HEK293 (cell line): ENCODE data around the gene SKOR2.

ENCODE experiments used
- CTCF ChIA-PET: fragments of 350-600 bp; formaldehyde crosslinking; extraction: SDS; loops from one replicate; lab custom pipeline; 2021; ENCODE audit warnings: antibody characterized with exemption; lab: Yijun Ruan, JAX
- POLR2A ChIA-PET: fragments of 300-600 bp; formaldehyde crosslinking; extraction: SDS; loops from one replicate; lab custom pipeline; 2020; ENCODE audit warnings: antibody characterized with exemption, inconsistent platforms; lab: Yijun Ruan, JAX
- H3K27ac ChIP-seq: fragments of 200-500 bp; sonication (Bioruptor generic); 2 replicates; pipeline ENCODE4 v1.5.1; 2014; ENCODE audit warnings: low read depth, low read length, control low read depth, inconsistent platforms; ENCODE audit errors: extremely low read depth
- H3K36me3 ChIP-seq, 2 experiments: fragments of 200-500 bp in 1 of 2; sonication (Bioruptor generic) in 1 of 2; 1 replicate in 1 of 2; 2 replicates in 1 of 2; pipeline ENCODE4 v1.5.1; 2014 to 2017; ENCODE audit warnings: inconsistent platforms in 2 of 2, low read length in 2 of 2; ENCODE audit not compliant: control insufficient read depth in 2 of 2, insufficient read depth in 1 of 2
- H3K4me1 ChIP-seq: fragments of 200-500 bp; sonication (Bioruptor generic); 2 replicates; pipeline ENCODE4 v1.5.1; 2014; ENCODE audit warnings: mild to moderate bottlenecking, low read length, inconsistent platforms; ENCODE audit not compliant: control insufficient read depth, insufficient read depth
- H3K4me3 ChIP-seq: 2 replicates; pipeline ENCODE4 v1.5.1; 2011; ENCODE audit warnings: low read depth, mild to moderate bottlenecking, control low read depth, low read length, moderate library complexity
- H3K9me3 ChIP-seq: fragments of 200-500 bp; sonication (Bioruptor generic); 2 replicates; pipeline ENCODE4 v1.5.1; 2014; ENCODE audit warnings: low read depth, low read length, inconsistent platforms; ENCODE audit not compliant: control insufficient read depth, insufficient read depth
- GLI2 ChIP-seq: fragments of 450-650 bp; formaldehyde crosslinking; IDR thresholded peaks from 2 replicates; pipeline ENCODE4; 2017; ENCODE audit warnings: missing biosample characterization, missing genetic modification characterization, low read depth, borderline replicate concordance
- HOXD13 ChIP-seq: sonication (generic); formaldehyde crosslinking; IDR thresholded peaks from 2 replicates; pipeline ENCODE4 v1.8.0; 2022; ENCODE audit warnings: missing genetic modification reagents, borderline replicate concordance
- REPIN1 ChIP-seq: fragments of 450-650 bp; formaldehyde crosslinking; IDR thresholded peaks from 2 replicates; pipeline ENCODE4 v1.5.1; 2017; ENCODE audit warnings: missing biosample characterization, missing genetic modification characterization, low read depth
- SCRT2 ChIP-seq: fragments of 450-650 bp; formaldehyde crosslinking; IDR thresholded peaks from 2 replicates; pipeline ENCODE4 v1.5.1; 2016; ENCODE audit warnings: missing biosample characterization, missing genetic modification characterization
- SP2 ChIP-seq: fragments of 450-650 bp; formaldehyde crosslinking; IDR thresholded peaks from 2 replicates; pipeline ENCODE4 v1.5.1; 2016; ENCODE audit warnings: missing biosample characterization, missing genetic modification characterization
- ZNF140 ChIP-seq: fragments of 450-650 bp; formaldehyde crosslinking; IDR thresholded peaks from 2 replicates; pipeline ENCODE4 v1.5.1; 2016; ENCODE audit warnings: missing biosample characterization, missing genetic modification characterization
- ZNF2 ChIP-seq: fragments of 450-650 bp; formaldehyde crosslinking; IDR thresholded peaks from 2 replicates; pipeline ENCODE4 v1.5.1; 2016; ENCODE audit warnings: missing biosample characterization, missing genetic modification characterization
- ZNF292 ChIP-seq: fragments of 450-650 bp; formaldehyde crosslinking; IDR thresholded peaks from 2 replicates; pipeline ENCODE4 v1.5.1; 2016; ENCODE audit warnings: low read depth, missing biosample characterization, missing genetic modification characterization, borderline replicate concordance
- ZNF354C ChIP-seq: fragments of 450-650 bp; formaldehyde crosslinking; IDR thresholded peaks from 2 replicates; pipeline ENCODE4 v1.5.1; 2016; ENCODE audit warnings: missing biosample characterization, missing genetic modification characterization, low read depth, borderline replicate concordance
- ZNF530 ChIP-seq: fragments of 450-650 bp; formaldehyde crosslinking; IDR thresholded peaks from 2 replicates; pipeline ENCODE4 v1.5.1; 2016; ENCODE audit warnings: low read depth, missing biosample characterization, missing genetic modification characterization
- ZNF561 ChIP-seq: fragments of 450-650 bp; IDR thresholded peaks from 2 replicates; pipeline ENCODE4 v1.5.1; 2018; ENCODE audit warnings: missing biosample characterization, missing genetic modification characterization, borderline replicate concordance
- ZNF623 ChIP-seq: fragments of 450-650 bp; formaldehyde crosslinking; IDR thresholded peaks from 2 replicates; pipeline ENCODE4 v1.5.1; 2016; ENCODE audit warnings: missing biosample characterization, missing genetic modification characterization
- ZNF660 ChIP-seq: fragments of 450-650 bp; IDR thresholded peaks from 2 replicates; pipeline ENCODE4 v1.5.1; 2018; ENCODE audit warnings: missing biosample characterization, mild to moderate bottlenecking, missing genetic modification characterization
- ZNF670 ChIP-seq: fragments of 450-650 bp; formaldehyde crosslinking; IDR thresholded peaks from 2 replicates; pipeline ENCODE4 v1.5.1; 2016; ENCODE audit warnings: missing biosample characterization, missing genetic modification characterization, low read depth
- ZNF768 ChIP-seq: fragments of 450-650 bp; formaldehyde crosslinking; IDR thresholded peaks from 2 replicates; pipeline ENCODE4 v1.5.1; 2018; ENCODE audit warnings: missing biosample characterization, mild to moderate bottlenecking, missing genetic modification characterization
- ZNF830 ChIP-seq: fragments of 450-650 bp; IDR thresholded peaks from 2 replicates; pipeline ENCODE4 v1.5.0; 2018; ENCODE audit warnings: missing biosample characterization, missing genetic modification characterization, low read depth, mild to moderate bottlenecking, moderate library complexity
- TF ChIP-seq, protein P1 (sequence below): fragments of 450-650 bp; formaldehyde crosslinking; IDR thresholded peaks from 2 replicates; pipeline ENCODE4 v1.5.1; 2016; ENCODE audit warnings: missing biosample characterization, missing genetic modification characterization
- TF ChIP-seq, protein P2 (sequence below): fragments of 450-650 bp; formaldehyde crosslinking; IDR thresholded peaks from 2 replicates; pipeline ENCODE4 v1.5.1; 2016; ENCODE audit warnings: missing biosample characterization, missing genetic modification characterization
- TF ChIP-seq, protein P3 (sequence below): fragments of 450-650 bp; formaldehyde crosslinking; IDR thresholded peaks from 2 replicates; pipeline ENCODE4 v1.5.1; 2016; ENCODE audit warnings: missing biosample characterization, missing genetic modification characterization
- TF ChIP-seq, protein P4 (sequence below): fragments of 450-650 bp; formaldehyde crosslinking; optimal IDR thresholded peaks from 2 replicates; pipeline ENCODE3; 2016; ENCODE audit warnings: missing biosample characterization, mild to moderate bottlenecking, missing genetic modification characterization

SKOR2 gene

DNA sequence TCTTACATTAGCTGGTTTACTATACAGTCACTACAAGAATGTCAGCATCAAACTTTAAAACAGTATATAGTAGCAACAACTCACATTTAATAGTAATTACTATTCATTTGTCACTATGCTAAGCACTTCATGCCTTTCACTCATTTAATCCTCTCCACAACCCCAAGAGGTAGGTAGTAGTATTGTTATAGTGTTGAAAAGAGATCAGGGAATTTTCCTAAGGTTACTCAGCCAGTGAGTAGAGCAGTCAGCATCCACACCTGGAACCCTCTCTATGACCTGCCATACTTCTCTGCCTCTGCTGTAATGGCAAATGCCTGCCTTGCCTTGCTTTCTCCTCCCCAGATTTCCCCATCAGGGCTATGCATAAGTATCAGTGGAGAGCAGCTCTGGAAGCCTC lies 24.8 kb downstream of the SKOR2 start:
- CTCF ChIA-PET: interaction anchor here (0.7 to 2.9 kb wide), 3 partner anchors 8 to 12 kb away, joined by 4 to 16 read pairs (median 4); no protein-coding TSS in a partner anchor
- TF ChIP-seq, protein P1, sequence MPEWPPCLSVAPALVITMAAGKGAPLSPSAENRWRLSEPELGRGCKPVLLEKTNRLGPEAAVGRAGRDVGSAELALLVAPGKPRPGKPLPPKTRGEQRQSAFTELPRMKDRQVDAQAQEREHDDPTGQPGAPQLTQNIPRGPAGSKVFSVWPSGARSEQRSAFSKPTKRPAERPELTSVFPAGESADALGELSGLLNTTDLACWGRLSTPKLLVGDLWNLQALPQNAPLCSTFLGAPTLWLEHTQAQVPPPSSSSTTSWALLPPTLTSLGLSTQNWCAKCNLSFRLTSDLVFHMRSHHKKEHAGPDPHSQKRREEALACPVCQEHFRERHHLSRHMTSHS (tag by site-specific recombination): no peak
- TF ChIP-seq ZNF561 (no peak), ZNF354C (no peak), ZNF140 (tag by site-specific recombination) (no peak), ZNF623 (tag by site-specific recombination) (no peak), HOXD13 (CRISPR knock-in tag) (no peak), ZNF292 (tag by site-specific recombination) (no peak), ZNF670 (no peak), SP2 (no peak), ZNF768 (no peak), GLI2 (tag by site-specific recombination) (no peak), ZNF660 (tag by site-specific recombination) (no peak), SCRT2 (tag by site-specific recombination) (no peak), ZNF2 (tag by site-specific recombination) (no peak), ZNF530 (no peak), ZNF830 (tag by site-specific recombination) (no peak), REPIN1 (no peak)
- TF ChIP-seq, protein P2, sequence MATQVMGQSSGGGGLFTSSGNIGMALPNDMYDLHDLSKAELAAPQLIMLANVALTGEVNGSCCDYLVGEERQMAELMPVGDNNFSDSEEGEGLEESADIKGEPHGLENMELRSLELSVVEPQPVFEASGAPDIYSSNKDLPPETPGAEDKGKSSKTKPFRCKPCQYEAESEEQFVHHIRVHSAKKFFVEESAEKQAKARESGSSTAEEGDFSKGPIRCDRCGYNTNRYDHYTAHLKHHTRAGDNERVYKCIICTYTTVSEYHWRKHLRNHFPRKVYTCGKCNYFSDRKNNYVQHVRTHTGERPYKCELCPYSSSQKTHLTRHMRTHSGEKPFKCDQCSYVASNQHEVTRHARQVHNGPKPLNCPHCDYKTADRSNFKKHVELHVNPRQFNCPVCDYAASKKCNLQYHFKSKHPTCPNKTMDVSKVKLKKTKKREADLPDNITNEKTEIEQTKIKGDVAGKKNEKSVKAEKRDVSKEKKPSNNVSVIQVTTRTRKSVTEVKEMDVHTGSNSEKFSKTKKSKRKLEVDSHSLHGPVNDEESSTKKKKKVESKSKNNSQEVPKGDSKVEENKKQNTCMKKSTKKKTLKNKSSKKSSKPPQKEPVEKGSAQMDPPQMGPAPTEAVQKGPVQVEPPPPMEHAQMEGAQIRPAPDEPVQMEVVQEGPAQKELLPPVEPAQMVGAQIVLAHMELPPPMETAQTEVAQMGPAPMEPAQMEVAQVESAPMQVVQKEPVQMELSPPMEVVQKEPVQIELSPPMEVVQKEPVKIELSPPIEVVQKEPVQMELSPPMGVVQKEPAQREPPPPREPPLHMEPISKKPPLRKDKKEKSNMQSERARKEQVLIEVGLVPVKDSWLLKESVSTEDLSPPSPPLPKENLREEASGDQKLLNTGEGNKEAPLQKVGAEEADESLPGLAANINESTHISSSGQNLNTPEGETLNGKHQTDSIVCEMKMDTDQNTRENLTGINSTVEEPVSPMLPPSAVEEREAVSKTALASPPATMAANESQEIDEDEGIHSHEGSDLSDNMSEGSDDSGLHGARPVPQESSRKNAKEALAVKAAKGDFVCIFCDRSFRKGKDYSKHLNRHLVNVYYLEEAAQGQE (tag by site-specific recombination): no peak
- TF ChIP-seq, protein P3, sequence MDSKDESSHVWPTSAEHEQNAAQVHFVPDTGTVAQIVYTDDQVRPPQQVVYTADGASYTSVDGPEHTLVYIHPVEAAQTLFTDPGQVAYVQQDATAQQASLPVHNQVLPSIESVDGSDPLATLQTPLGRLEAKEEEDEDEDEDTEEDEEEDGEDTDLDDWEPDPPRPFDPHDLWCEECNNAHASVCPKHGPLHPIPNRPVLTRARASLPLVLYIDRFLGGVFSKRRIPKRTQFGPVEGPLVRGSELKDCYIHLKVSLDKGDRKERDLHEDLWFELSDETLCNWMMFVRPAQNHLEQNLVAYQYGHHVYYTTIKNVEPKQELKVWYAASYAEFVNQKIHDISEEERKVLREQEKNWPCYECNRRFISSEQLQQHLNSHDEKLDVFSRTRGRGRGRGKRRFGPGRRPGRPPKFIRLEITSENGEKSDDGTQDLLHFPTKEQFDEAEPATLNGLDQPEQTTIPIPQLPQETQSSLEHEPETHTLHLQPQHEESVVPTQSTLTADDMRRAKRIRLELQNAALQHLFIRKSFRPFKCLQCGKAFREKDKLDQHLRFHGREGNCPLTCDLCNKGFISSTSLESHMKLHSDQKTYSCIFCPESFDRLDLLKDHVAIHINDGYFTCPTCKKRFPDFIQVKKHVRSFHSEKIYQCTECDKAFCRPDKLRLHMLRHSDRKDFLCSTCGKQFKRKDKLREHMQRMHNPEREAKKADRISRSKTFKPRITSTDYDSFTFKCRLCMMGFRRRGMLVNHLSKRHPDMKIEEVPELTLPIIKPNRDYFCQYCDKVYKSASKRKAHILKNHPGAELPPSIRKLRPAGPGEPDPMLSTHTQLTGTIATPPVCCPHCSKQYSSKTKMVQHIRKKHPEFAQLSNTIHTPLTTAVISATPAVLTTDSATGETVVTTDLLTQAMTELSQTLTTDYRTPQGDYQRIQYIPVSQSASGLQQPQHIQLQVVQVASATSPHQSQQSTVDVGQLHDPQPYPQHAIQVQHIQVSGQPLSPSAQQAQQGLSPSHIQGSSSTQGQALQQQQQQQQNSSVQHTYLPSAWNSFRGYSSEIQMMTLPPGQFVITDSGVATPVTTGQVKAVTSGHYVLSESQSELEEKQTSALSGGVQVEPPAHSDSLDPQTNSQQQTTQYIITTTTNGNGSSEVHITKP (tag by site-specific recombination): no peak
- TF ChIP-seq, protein P4, sequence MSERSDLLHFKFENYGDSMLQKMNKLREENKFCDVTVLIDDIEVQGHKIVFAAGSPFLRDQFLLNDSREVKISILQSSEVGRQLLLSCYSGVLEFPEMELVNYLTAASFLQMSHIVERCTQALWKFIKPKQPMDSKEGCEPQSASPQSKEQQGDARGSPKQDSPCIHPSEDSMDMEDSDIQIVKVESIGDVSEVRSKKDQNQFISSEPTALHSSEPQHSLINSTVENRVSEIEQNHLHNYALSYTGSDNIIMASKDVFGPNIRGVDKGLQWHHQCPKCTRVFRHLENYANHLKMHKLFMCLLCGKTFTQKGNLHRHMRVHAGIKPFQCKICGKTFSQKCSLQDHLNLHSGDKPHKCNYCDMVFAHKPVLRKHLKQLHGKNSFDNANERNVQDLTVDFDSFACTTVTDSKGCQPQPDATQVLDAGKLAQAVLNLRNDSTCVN: no peak
- TF ChIP-seq, all 188 proteins: peak for 0
- Histone ChIP-seq H3K36me3 (no peaks in the 10 kb centered on the region), H3K27ac (no peak overlapping the region), H3K4me3 (no peak overlapping the region), H3K4me1 (no peaks in the 10 kb centered on the region), H3K9me3 (no peaks in the 10 kb centered on the region)
- POLR2A ChIA-PET: no interaction called here
